H1 (cell line): ENCODE results near the gene ATP11A. TPM values are rescaled to one million over a fixed set of nuclear protein-coding genes. Genes with fewer than 3 reads are reported as not detected.

Source experiments
- CREB1 ChIP-seq: IDR thresholded peaks from 2 replicates; pipeline ENCODE4 v1.6.1; 2012; ENCODE audit warnings: inconsistent platforms
- EGR1 ChIP-seq: IDR thresholded peaks from 2 replicates; pipeline ENCODE4 v1.6.1; 2011; ENCODE audit warnings: low read depth, low read length, borderline replicate concordance
- MAFK ChIP-seq: IDR thresholded peaks from 2 replicates; pipeline ENCODE4 v1.6.1; 2012; ENCODE audit warnings: low read depth, mild to moderate bottlenecking, improper control_type of control experiment, low read length
- RNF2 ChIP-seq: fragments of 200-900, 300-1000 bp; sonication (generic); IDR thresholded peaks from 2 replicates; pipeline ENCODE4 v1.7.1; 2016; ENCODE audit warnings: borderline replicate concordance, low read depth, mild to moderate bottlenecking, antibody characterized with exemption, low read length; ENCODE audit not compliant: poor library complexity, severe bottlenecking; ENCODE audit errors: missing control alignments
- polyA plus RNA-seq, 7 experiments: library from polyadenylated mRNA; depleted of rRNA in 3 of 7; stranded (reverse) in 5 of 7; unstranded in 2 of 7; fragments of >200 nt in 5 of 7; fragments of 200-250 nt in 2 of 7; gene quantifications; 1 replicate in 5 of 7; 2 replicates in 1 of 7; 4 replicates in 1 of 7; pipeline versions ENCODE4 v1.2.1 to v1.2.3, GENCODE V29; 2011 to 2013; ENCODE audit warnings: missing spikeins in 2 of 7, mixed read lengths in 2 of 7
- total RNA-seq: library from RNA; stranded (reverse); fragmentation: NEBNext Ultra II Directional; extraction: Animal tissue kit (Norgen Biotek cat#: 25700); gene quantifications from 2 replicates; pipeline ENCODE4 v1.2.1, GENCODE V29; 2021

Gene ATP11A
- total and polyA plus RNA-seq, 2 of the 8 experiments (the other 6 are each of a cell fraction or from before 2014, with no cell fraction given), result 28.8 to 72.9 TPM

DNA sequence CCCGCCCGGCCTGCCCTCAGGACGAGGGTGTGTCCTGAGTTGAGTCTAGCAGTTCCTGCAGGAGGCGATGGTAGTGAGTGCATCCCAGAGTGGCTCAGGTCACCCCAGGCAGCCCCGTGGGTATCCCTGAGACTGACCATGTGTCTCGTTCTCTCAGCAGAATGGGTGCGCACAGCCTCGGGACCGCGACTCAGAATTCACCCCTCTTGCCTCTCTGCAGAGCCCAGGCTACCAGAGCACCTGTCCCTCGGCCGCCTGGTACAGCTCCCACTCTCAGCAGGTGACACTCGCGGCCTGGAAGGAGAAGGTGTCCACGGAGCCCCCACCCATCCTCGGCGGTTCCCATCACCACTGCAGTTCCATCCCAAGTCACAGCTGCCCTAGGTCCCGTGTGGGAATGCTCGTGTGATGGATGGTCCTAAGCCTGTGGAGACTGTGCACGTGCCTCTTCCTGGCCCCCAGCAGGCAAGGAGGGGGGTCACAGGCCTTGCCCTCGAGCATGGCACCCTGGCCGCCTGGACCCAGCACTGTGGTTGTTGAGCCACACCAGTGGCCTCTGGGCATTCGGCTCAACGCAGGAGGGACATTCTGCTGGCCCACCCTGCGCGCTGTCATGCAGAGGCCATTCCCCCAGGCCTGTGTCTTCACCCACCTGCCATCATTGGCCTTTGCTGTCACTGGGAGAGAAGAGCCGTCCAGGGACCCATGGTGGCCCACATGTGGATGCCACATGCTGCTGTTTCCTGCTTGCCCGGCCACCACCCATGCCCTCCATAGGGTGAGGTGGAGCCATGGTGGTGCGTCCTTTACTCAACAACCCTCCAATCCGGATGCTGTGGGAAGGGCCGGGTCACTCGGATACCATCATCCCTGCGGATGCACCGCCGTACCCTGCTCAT lies 192.1 kb downstream of the ATP11A start (continued):
- no peak for TF ChIP-seq RNF2
- no peak for TF ChIP-seq EGR1
- no peak for TF ChIP-seq MAFK
- TF ChIP-seq CREB1, result no peak
